CD4-positive, CD25-positive, alpha-beta regulatory T cell (primary cell): ENCODE results near the gene PKN1. TPM values are rescaled to one million over a fixed set of nuclear protein-coding genes. Genes with fewer than 3 reads are reported as not detected.
A peak's percentile ranks its signal among the peaks of the same experiment; 100 is the strongest.

Source experiments
- ATAC-seq, 2 donors: fragments of 150-1000 bp; cut with Tn5 transposase; one replicate each; pipeline ENCODE4 v1.10.0; 2021; ENCODE audit warnings: low read depth in 2 of 2, moderate number of reproducible peaks in 2 of 2, moderate library complexity in 1 of 2
- DNase-seq, 3 donors: peaks; one replicate each; pipeline versions ENCODE4 v3.0.0 to v3.0.0-alpha.2; 2012 to 2022; ENCODE audit warnings: mixed read lengths in 1 of 3
- H3K27ac ChIP-seq: one replicate; pipeline ENCODE4 v1.7.0; 2013; ENCODE audit warnings: mild to moderate bottlenecking, low read length; ENCODE audit not compliant: insufficient read depth, poor library complexity, severe bottlenecking
- H3K27me3 ChIP-seq: one replicate; pipeline ENCODE4 v1.7.0; 2013; ENCODE audit warnings: low read length; ENCODE audit not compliant: control insufficient read depth, insufficient read depth
- H3K36me3 ChIP-seq: one replicate; pipeline ENCODE4 v1.7.0; 2013; ENCODE audit warnings: mild to moderate bottlenecking, low read length, moderate library complexity; ENCODE audit not compliant: control insufficient read depth, insufficient read depth
- H3K4me1 ChIP-seq: 2 replicates; pipeline ENCODE4 v1.7.0; 2013; ENCODE audit warnings: mild to moderate bottlenecking, low read length; ENCODE audit not compliant: insufficient read depth, control insufficient read depth, poor library complexity, severe bottlenecking
- H3K4me3 ChIP-seq: one replicate; pipeline ENCODE4 v1.7.0; 2013; ENCODE audit warnings: low read depth, mild to moderate bottlenecking, low read length, moderate library complexity
- H3K9me3 ChIP-seq, 2 experiments: 1 replicate in 1 of 2; 2 replicates in 1 of 2; pipeline ENCODE4 v1.7.0; 2013; ENCODE audit warnings: low read length in 2 of 2, mild to moderate bottlenecking in 1 of 2, moderate library complexity in 1 of 2; ENCODE audit not compliant: control insufficient read depth in 2 of 2
- H3K27ac Mint-ChIP-seq, 3 donors: one replicate each; pipeline ENCODE4 v1.8.0; 2020 to 2022; ENCODE audit warnings: mild to moderate bottlenecking in 3 of 3, mixed read lengths in 3 of 3, moderate library complexity in 2 of 3
- H3K27me3 Mint-ChIP-seq: one replicate; pipeline ENCODE4 v1.8.0; 2022; ENCODE audit warnings: mild to moderate bottlenecking, mixed read lengths
- H3K36me3 Mint-ChIP-seq: one replicate; pipeline ENCODE4 v1.8.0; 2020; ENCODE audit warnings: mixed read lengths
- H3K4me1 Mint-ChIP-seq, 4 donors: one replicate each; pipeline ENCODE4 v1.8.0; 2020 to 2022; ENCODE audit warnings: mixed read lengths in 4 of 4, mild to moderate bottlenecking in 1 of 4
- H3K4me3 Mint-ChIP-seq, 4 donors: one replicate each; pipeline ENCODE4 v1.8.0; 2020 to 2022; ENCODE audit warnings: mild to moderate bottlenecking in 4 of 4, mixed read lengths in 4 of 4, moderate library complexity in 3 of 4
- H3K9me3 Mint-ChIP-seq, 7 donors: one replicate each; pipeline ENCODE4 v1.8.0; 2020 to 2022; ENCODE audit warnings: mixed read lengths in 7 of 7, mild to moderate bottlenecking in 3 of 7, moderate library complexity in 2 of 7
- polyA plus RNA-seq, 4 donors: library from polyadenylated mRNA; unstranded; fragments of 300-500 nt; fragmentation: Illumina TruSeq; gene quantifications; one replicate each; pipeline ENCODE4 v1.2.3, GENCODE V29; 2021
- total RNA-seq: library from RNA; stranded (reverse); gene quantifications from one replicate; pipeline ENCODE4 v1.2.3, GENCODE V29; 2022

Gene PKN1
- total and polyA plus RNA-seq, 5 donors from 2014 or later: 43.2 to 151 (median 57.7) TPM

DNA sequence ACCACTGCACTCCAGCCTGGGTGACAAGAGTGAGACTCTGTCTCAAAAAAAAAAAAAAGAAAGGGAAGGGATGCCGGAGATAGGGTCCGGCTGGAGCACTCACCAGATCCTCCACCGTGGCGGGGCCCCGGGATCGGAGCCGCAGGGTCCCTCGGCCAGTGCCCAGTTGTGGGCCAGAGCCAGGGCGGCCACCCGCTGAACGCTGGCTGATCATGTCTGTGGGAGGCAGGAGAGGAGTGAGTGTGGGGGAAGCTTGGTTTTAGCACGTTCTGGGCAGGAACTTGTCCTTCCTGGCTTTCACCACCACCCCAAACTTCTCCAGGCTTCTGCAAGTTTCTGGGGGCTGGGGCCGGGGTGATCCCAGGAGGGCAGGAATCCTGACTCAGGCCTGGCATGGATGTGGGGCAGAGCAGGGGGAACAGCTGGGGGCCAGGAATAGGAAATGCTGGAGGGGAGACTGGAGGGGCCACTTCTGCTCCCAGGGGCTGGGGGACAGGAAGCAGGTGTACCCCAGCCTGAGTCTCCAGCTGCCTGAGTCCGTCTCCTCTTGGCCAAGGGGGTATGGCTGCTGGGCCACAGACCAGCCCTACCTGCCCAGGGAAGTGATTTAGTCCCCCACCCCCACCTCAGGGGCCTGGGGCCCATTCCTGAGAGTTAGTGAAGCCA lies 46.3 kb downstream of the PKN1 start:
- no peaks in the 10 kb centered on the region for H3K9me3 Mint-ChIP-seq
- Histone ChIP-seq H3K27ac (no peak overlapping the region), H3K4me1 (peaks cover 21% of the 10 kb centered on the region), H3K36me3 (peaks cover 12% of the 10 kb centered on the region), H3K4me3 (no peak overlapping the region), H3K9me3 (no peaks in the 10 kb centered on the region), H3K27me3 (peaks cover 2% of the 10 kb centered on the region)
- peaks cover 10% of the 10 kb centered on the region for H3K36me3 Mint-ChIP-seq
- ATAC-seq (no peak), DNase-seq (no peak)
- peaks cover 0 to 21% (median 7%) of the 10 kb centered on the region in 4 donors for H3K4me1 Mint-ChIP-seq
- no peak overlapping the region for H3K4me3 Mint-ChIP-seq
- H3K27ac Mint-ChIP-seq: no peak overlapping the region
- H3K27me3 Mint-ChIP-seq: peaks cover 14% of the 10 kb centered on the region

DNA sequence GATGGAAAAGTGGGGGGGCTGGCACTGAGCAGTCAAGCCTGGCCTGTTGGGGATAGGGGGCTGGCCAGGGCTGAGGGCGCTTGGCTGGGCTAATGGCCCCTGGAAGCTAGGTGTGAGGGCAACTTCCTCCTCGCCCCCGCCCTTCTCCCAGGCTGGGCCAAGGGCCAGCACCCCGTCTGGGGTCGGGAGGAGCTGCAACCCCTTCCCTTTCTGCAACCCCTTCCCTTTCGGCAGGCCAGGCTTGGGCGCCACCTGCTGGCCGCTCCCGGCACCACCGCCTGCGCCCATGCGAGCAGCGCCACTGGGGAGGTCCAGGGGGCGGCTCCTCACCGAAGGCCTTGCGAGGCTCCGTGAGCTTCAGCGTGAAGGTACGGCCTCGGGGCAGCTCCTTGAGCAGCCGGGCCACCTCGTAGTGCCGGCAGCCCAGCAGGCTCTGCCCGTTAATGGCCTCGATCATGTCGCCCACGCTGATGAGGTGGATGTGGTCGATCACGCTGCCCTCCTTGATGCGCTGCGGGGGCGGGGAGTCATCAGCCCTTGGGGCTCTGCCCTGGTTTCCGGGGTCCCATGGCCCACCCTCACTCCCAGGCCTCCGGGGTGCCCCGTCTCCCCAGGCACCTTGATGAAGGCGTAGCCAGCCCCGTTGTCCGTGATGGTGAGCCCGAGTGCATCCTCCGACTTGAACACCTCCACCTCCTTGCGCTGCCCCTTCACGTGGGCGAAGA lies 47.0 kb downstream of the PKN1 start:
- Histone ChIP-seq H3K4me1 (peaks cover 14% of the 10 kb centered on the region), H3K27me3 (no peaks in the 10 kb centered on the region), H3K9me3 (no peaks in the 10 kb centered on the region), H3K4me3 (no peak overlapping the region), H3K27ac (no peak overlapping the region), H3K36me3 (peaks cover 12% of the 10 kb centered on the region)
- Mint-ChIP-seq H3K27me3 (peaks cover 10% of the 10 kb centered on the region), H3K27ac (no peak overlapping the region), H3K36me3 (peaks cover 10% of the 10 kb centered on the region), H3K4me1 (peaks cover 0 to 14% (median 7%) of the 10 kb centered on the region in 4 donors), H3K4me3 (no peak overlapping the region), H3K9me3 (no peaks in the 10 kb centered on the region)
- DNase-seq: peak; percentile 47 to 59 (median 58)
- ATAC-seq: peak; percentile 54 to 70

GRCh38 chr19:14480700-14481079 lies 47.6 kb downstream of the PKN1 start:
- peaks cover 0 to 10% (median 7%) of the 10 kb centered on the region in 4 donors for H3K4me1 Mint-ChIP-seq
- Histone ChIP-seq H3K27ac (no peak overlapping the region), H3K4me3 (no peak overlapping the region), H3K4me1 (peaks cover 8% of the 10 kb centered on the region), H3K36me3 (peaks cover 12% of the 10 kb centered on the region), H3K9me3 (no peaks in the 10 kb centered on the region), H3K27me3 (no peaks in the 10 kb centered on the region)
- no peak overlapping the region for H3K4me3 Mint-ChIP-seq
- no peaks in the 10 kb centered on the region for H3K9me3 Mint-ChIP-seq
- H3K27ac Mint-ChIP-seq: no peak overlapping the region
- ATAC-seq: no peak
- H3K36me3 Mint-ChIP-seq: peaks cover 10% of the 10 kb centered on the region
- peaks cover 10% of the 10 kb centered on the region for H3K27me3 Mint-ChIP-seq
- no peak for DNase-seq

GRCh38 chr19:14482172-14482941 lies 49.3 kb downstream of the PKN1 start:
- DNase-seq: no peak
- peaks cover 10% of the 10 kb centered on the region for H3K36me3 Mint-ChIP-seq

GRCh38 chr19:14487370-14488125 lies 54.4 kb downstream of the PKN1 start:
- H3K36me3 Mint-ChIP-seq: peaks cover 25% of the 10 kb centered on the region
- ATAC-seq (no peak), DNase-seq (no peak)
- Histone ChIP-seq H3K27me3 (no peaks in the 10 kb centered on the region), H3K27ac (no peak overlapping the region), H3K4me3 (no peak overlapping the region), H3K9me3 (no peaks in the 10 kb centered on the region), H3K36me3 (peaks cover 12% of the 10 kb centered on the region), H3K4me1 (no peaks in the 10 kb centered on the region)
- H3K27me3 Mint-ChIP-seq: peaks cover 4% of the 10 kb centered on the region
- H3K9me3 Mint-ChIP-seq: no peaks in the 10 kb centered on the region
- H3K4me1 Mint-ChIP-seq: peaks cover 4 to 15% (median 9%) of the 10 kb centered on the region in 4 donors
- H3K4me3 Mint-ChIP-seq: no peak overlapping the region
- no peak overlapping the region for H3K27ac Mint-ChIP-seq

More at GRCh38 chr19:14482172-14482941, 49.3 kb downstream of the PKN1 start:
- H3K9me3 Mint-ChIP-seq: no peaks in the 10 kb centered on the region
- Histone ChIP-seq H3K36me3 (peaks cover 12% of the 10 kb centered on the region), H3K4me1 (peaks cover 7% of the 10 kb centered on the region), H3K27ac (no peak overlapping the region), H3K4me3 (no peak overlapping the region), H3K9me3 (no peaks in the 10 kb centered on the region), H3K27me3 (no peaks in the 10 kb centered on the region)
- H3K4me1 Mint-ChIP-seq: peaks cover 0 to 14% (median 10%) of the 10 kb centered on the region in 4 donors
- H3K4me3 Mint-ChIP-seq: no peak overlapping the region
- peaks cover 4% of the 10 kb centered on the region for H3K27me3 Mint-ChIP-seq
- no peak for ATAC-seq
- H3K27ac Mint-ChIP-seq: no peak overlapping the region

- peaks cover 12% of the 10 kb centered on the region for H3K36me3 ChIP-seq
- Mint-ChIP-seq H3K27ac (peak overlapping the region in 2 of 3 donors; percentile 44 to 71), H3K9me3 (no peaks in the 10 kb centered on the region), H3K4me1 (peaks cover 8 to 38% (median 14%) of the 10 kb centered on the region in 4 donors), H3K36me3 (peaks cover 22% of the 10 kb centered on the region), H3K4me3 (peak overlapping the region in 3 of 4 donors; percentile 7 to 88 (median 62)), H3K27me3 (no peaks in the 10 kb centered on the region)
- ATAC-seq (no peak), DNase-seq (no peak)
- no peak overlapping the region for H3K27ac ChIP-seq
- no peaks in the 10 kb centered on the region for H3K9me3 ChIP-seq
- H3K27me3 ChIP-seq: no peaks in the 10 kb centered on the region
- no peak overlapping the region for H3K4me3 ChIP-seq
- peaks cover 23% of the 10 kb centered on the region for H3K4me1 ChIP-seq
Observed at GRCh38 chr19:14492756-14493337, 59.7 kb downstream of the PKN1 start.

DNA sequence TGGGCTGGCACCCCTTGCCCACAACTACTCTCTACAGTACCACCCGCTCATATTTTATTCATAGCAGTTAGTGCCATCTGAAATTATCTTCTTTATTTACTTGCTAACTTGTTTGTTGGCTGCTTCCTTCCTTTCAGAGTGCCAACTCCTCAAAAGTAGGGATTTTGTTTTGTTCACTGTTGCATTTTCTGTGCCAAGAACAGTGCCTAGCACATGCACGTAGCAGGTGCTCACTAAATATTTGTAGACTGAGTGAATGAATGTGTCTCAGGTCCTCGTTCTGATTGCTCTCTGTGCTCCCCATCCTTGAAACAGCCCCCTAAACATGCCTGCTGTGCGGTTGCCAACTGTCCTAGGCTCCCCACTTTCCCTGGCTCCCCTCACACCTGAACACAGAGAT lies 61.3 kb downstream of the PKN1 start:
- ATAC-seq: no peak
- no peaks in the 10 kb centered on the region for H3K9me3 Mint-ChIP-seq
- H3K27me3 Mint-ChIP-seq: no peaks in the 10 kb centered on the region
- no peaks in the 10 kb centered on the region for H3K27me3 ChIP-seq
- H3K4me1 ChIP-seq: peaks cover 23% of the 10 kb centered on the region
- peaks cover 16% of the 10 kb centered on the region for H3K36me3 Mint-ChIP-seq
- DNase-seq: no peak
- peak overlapping the region; percentile 19 for H3K4me3 ChIP-seq
- peaks cover 8 to 38% (median 14%) of the 10 kb centered on the region in 4 donors for H3K4me1 Mint-ChIP-seq
- peak overlapping the region; percentile 71 to 91 (median 81) for H3K27ac Mint-ChIP-seq
- peak overlapping the region; percentile 81 to 95 (median 90) for H3K4me3 Mint-ChIP-seq
- no peaks in the 10 kb centered on the region for H3K9me3 ChIP-seq
- H3K27ac ChIP-seq: peak overlapping the region; percentile 72
- peaks cover 7% of the 10 kb centered on the region for H3K36me3 ChIP-seq
